Measurements from ENCODE around the gene GADD45A.
A peak's percentile ranks its signal among the peaks of the same experiment; 100 is the strongest.

GADD45A gene

GRCh38 chr1:67683316-67683715, 1.7 kb upstream of the GADD45A start:
- FAIRE-seq (no peak), DNase-seq (ENCODE audit: insufficient read length, low spot score) (no peak)
- TF ChIP-seq CTCF (IDR thresholded peaks at IDR 0.05; ENCODE audit: insufficient read depth, missing control alignments) = no peak

- DNase-seq (ENCODE audit: insufficient read length, low spot score) (no peak), FAIRE-seq (no peak)
- no peak for TF ChIP-seq CTCF (IDR thresholded peaks at IDR 0.05; ENCODE audit: insufficient read depth, missing control alignments)
These were observed 1.1 kb upstream of the GADD45A start for GRCh38 chr1:67683766-67684525.

GRCh38 chr1:67684526-67685066, 405 bp upstream of the GADD45A start:
- FAIRE-seq (no peak), DNase-seq (ENCODE audit: insufficient read length, low spot score) (no peak)
- TF ChIP-seq CTCF (IDR thresholded peaks at IDR 0.05; ENCODE audit: insufficient read depth, missing control alignments) = no peak

GRCh38 chr1:67685558-67686266, 711 bp downstream of the GADD45A start:
- FAIRE-seq = no peak
- no peak for TF ChIP-seq CTCF (IDR thresholded peaks at IDR 0.05; ENCODE audit: insufficient read depth, missing control alignments)
- no peak for DNase-seq (ENCODE audit: insufficient read length, low spot score)

- DNase-seq (ENCODE audit: insufficient read length, low spot score) (no peak), FAIRE-seq (peak; percentile 64)
These were observed 1.5 kb downstream of the GADD45A start for GRCh38 chr1:67686267-67687197.

GRCh38 chr1:67687198-67687545, 2.2 kb downstream of the GADD45A start:
- no peak for FAIRE-seq
- no peak for TF ChIP-seq CTCF (IDR thresholded peaks at IDR 0.05; ENCODE audit: insufficient read depth, missing control alignments)
- DNase-seq (ENCODE audit: insufficient read length, low spot score) = no peak

More at GRCh38 chr1:67686267-67687197, 1.5 kb downstream of the GADD45A start:
- TF ChIP-seq CTCF (IDR thresholded peaks at IDR 0.05; ENCODE audit: insufficient read depth, missing control alignments) = no peak

Measured in D721Med (cell line).